ENCODE results near the gene FIBP.
"Not testable (repeated sequence)": the region's sequence is repeated elsewhere in the genome, so short reads cannot be mapped to it uniquely, and the experiment has no call there.

Gene FIBP

DNA sequence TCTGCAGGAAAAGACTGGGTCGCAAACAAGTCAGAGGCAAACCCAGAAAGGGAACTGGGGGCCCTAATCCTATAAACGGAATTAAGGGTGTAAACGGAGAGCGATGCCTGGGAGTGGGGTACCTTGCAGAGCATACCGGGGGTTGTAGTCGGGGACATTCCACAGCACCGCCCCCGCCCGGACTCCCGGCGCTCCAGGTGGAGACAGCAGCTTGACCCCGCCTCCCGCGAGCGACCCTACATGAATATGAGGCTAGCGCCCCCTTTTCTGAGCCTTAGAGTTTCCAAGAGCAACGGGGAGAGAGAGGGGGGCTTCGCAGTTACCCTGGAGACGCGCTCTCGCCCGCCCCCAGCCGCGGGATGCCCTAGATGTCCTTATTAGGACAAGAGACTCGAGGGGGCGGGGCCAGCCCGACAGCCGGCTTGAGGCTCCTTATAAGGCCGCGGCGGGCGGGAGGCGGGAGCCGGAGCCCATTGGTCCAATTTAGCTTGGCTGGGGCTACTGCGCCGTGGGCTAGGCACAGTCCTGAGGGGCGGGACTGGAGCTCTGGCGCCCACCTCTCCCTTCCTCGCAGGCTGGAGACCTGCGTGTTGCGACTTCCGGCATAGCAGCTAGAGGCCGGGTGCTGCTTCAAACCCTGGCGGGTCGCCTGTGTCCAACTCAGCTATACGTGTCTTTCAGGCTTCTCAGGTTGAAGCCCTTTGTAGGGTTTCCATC lies 29.0 kb downstream of the FIBP start:
- DNase-seq (ENCODE audit: low read depth) = peak; percentile 74

DNA sequence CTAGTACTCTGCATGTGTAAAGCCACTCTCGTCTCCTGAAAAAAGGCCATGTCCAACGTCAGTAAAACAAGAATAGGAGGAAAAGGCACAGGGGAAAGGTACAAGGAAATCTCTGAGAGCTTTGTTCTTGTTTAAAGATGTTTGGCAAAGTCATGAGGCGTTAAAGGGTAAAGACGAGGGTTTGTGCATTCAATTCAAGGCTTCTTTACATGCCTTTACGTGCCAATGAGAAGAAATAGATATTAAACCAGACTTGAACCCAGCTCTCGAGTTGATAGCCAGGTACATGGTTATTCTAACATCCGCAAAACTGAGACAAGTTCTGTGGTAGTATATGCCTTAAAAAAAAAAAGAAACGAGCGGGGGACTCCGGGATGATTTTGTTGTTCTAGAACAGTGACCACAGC lies 29.6 kb downstream of the FIBP start:
- DNase-seq (ENCODE audit: low read depth) = no peak

DNA sequence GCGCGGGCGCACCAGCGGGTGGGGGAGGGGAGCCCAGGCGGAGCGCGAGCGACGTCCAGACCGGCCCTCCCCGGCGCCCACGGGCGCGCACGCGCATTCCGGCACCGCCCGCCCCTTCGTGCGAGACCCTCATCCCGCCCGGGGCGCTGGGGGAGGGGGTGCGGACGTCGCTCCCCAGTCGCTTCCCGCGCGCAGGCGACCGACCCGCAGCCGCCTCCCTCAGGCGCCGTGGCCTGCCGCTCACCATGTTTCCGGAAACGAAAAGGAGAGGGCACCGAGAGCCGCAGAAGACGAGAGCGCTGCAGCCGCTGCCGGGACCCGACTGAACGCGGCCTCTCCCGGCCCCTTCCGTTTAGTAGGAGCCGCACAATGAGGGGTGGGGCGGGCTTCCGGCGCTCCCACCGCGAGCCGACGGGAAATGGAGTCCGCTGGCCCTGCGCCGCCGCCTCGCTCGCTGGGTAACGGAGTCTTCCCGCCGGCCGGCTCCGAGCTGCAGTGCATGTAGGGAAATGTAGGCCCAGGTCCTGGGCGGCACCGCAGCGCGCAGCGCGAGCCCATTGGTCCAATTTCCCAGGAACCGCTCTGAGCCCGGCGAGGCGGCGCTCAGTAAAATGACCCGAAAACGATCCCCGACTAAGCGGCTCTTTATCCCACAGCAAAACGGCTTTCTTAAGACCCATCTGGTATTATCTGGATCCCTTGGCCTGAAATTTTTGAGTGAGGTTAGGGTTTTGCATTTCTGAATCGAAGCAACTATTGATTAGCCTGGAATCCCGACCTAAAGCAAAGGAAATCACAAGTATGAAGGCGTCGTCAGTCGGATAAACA lies 30.2 kb downstream of the FIBP start, which contains the start of gene CFL1:
TSS of gene CFL1 (minus strand) at position 328 of the 828 bp plus-strand sequence. CDS start at position 247, 81 bp downstream.
- DNase-seq (ENCODE audit: low read depth) = peak; percentile 80

DNA sequence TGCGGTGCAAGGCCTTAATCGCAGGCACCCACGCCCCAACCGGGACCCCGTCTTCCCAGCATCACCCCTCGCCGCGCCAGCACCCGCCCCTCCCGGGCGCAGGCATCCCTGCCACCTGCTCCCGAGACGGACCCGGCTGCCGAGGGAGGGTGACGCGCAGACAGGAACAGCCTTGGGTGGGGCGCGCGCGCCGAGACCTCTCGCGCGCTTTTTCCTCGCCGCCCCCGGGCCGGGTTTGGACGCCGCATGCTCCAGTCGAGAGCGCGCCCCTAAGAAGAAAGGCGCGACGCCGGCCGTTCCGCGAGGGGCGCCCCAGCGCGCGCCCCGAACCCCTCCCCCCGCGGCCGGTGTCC lies 30.8 kb downstream of the FIBP start:
- DNase-seq (ENCODE audit: low read depth) = no peak

DNA sequence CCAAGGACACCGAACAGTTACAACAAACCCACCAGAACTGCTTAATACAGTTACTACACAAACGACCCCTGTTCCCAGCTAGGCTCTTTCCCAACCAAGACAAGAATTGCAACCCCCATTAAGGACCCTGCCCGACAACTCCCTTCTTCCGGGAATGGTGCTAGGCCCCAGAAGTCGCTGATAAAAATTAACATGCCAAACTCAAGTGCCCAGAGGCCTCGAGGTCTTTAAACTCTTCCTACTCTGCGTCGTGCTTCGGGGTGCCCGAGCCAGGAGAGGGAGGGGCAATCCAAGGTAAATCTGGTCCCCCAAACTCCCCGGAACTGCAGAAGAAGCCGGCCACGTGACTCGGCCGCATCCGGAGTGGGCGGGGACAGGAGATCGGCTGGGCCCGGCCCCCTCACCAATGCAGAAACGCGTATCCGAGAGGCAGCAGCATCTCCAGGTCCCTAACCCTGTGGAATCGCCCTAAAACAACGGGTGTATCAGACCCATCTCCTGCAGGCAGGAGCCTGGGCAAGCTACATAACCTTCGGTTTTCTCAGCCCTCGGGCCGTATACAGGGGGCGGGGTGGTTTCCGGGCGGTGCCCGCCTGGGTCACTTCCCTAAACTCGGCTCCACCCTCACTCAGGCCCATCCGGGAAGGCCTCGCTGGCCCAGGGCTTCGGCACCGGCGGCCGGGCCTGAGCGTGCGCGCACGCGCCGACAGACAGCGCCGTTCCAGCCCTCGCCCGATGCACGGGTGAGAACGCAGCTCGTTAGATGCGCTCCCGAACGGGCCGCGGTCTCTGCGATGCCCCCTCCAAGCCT lies 31.4 kb downstream of the FIBP start:
- no peak for DNase-seq (ENCODE audit: low read depth)

DNA sequence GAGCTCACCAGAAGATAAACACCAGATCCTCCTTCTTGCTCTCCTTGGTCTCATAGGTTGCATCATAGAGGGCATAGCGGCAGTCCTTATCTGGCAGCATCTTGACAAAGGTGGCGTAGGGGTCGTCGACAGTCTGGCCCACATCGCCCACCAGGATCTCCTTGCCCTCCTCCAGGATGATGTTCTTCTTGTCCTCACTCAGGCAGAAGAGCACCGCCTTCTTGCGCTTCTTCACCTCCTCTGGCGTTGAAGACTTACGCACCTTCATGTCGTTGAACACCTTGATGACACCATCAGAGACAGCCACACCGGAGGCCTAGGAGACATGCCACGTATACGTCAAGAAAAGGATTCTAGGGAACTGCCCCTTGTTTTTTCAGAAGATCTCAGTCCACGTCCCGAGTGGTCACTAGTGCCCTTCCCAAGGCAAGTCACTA lies 32.3 kb downstream of the FIBP start:
- DNase-seq (ENCODE audit: low read depth) = no peak

DNA sequence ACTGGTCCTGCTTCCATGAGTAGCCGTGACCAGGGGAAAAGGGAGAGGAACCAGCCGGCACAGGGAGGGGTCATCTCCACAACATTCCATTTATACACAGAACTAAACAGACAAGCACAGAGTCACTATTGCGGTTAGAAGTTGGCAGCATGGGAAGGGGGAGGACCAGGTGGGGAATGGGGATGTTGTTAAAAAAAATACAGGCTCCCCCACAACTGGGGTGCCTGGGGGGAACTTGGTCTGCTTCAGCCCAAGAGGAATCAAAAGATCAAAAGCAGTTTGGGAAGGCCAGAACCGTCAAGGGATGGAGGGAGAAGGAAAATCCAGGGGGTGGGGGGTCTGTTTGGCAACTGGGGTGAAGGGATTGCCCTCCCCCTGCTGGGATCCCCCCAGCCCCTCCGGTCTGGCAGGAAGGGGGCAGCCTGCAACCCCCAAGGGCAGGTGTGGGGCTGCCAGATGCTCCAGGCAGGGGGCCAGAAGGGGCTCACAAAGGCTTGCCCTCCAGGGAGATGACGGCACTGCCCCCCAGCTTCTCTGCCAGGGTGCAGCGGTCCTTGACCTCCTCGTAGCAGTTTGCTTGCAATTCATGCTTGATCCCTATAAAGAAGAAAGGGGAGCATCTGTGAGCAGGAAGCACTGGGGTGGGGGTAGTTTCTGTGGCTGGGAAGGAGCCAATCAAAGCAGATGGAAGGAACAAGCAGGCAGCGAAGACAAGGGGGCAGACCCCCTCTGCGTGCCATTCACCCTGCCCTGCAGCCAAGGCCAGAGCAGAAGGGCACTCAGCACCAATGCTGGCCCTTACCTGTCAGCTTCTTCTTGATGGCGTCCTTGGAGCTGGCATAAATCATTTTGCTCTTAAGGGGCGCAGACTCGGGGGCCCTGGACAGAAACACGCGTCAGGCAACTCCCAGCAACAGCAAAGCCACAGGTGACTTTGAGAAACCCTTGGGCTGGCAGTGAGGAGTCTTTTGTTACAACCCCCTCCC lies 33.1 kb downstream of the FIBP start:
- DNase-seq (ENCODE audit: low read depth) = no peak

DNA sequence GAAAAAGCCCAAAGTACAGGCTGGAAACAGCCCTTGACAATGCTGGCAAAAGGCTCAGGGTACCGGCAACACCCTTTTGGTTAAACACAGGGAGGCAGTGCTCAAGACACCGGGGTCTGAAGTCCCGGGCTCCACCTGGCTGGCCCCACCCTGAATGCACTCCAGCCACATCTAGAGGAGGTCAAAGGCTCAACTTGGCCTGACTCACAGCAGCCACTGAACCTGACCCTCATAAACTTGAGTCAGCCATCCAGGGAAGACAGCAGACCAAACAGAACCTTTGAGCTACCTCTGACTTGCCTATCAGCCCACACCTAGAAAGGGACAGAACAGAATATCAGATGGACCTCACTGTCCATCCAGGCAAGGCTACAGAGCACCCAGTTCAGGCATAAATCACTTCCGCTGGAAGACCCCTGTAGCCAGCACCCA lies 34.1 kb downstream of the FIBP start:
- DNase-seq (ENCODE audit: low read depth) = no peak

DNA sequence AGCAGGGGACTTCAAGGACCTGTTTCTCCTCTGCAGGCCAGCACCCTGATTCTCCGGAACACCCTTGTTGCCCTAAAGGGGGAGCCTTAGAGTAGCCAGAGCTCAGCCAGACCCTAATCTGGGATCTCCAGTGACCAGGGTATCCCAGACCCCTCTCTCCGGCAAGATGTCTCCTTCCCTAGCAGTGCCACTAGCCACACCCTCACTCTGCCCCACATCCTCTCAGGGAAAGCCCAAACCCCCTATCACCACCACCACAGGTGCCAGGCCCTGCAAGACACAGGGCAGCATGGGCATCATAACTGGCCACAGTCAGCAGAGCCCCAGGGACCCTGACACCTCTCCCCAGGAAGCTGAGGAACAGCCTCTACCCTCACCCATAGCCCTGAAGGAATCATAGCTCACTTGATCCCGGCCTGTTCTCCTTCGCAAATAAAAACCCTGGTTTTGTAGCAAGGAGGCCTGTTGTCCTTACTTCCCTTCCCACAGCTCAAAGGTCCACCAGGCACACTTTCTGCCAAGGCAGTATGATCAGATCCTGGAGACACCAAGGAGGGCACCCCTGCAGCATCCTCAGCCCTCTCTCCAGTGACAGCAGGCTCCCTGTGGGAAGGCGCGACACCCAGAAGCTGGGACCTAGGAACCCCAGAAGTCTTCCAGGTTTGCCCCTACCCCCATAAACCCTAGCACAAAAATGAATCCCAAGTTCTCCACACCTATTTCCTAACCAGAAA lies 34.9 kb downstream of the FIBP start:
- no peak for DNase-seq (ENCODE audit: low read depth)

DNA sequence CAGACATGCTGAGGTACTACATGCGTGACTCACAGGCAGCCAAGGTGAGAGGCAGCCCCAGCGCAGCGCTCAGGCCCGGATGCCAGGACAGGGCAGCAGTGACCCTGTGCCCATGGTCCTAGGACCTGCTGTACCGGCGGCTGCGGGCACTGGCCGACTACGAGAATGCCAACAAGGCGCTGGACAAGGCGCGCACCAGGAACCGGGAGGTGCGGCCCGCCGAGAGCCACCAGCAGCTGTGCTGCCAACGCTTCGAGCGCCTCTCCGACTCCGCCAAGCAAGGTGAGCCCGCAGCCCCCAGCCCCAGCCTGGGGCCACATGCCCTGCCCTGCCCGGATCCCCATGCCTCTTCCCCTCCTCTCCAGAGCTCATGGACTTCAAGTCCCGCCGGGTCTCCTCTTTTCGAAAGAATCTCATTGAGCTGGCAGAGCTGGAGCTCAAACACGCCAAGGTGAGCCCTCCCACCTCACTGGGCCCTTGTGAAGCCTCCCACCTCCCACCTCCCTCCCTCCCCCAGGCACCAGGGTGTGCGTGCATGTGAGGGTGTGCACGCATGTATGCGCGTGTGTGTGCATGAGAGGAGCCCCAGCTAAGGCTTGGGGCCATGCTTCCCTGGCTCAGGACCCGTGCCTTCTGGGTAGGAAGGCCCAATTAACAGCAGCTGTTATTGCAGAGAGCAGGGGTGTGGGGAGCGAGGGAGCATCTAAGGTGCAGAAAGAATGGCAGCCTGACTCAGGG lies 35.6 kb downstream of the FIBP start:
- DNase-seq (ENCODE audit: low read depth) = no peak

DNA sequence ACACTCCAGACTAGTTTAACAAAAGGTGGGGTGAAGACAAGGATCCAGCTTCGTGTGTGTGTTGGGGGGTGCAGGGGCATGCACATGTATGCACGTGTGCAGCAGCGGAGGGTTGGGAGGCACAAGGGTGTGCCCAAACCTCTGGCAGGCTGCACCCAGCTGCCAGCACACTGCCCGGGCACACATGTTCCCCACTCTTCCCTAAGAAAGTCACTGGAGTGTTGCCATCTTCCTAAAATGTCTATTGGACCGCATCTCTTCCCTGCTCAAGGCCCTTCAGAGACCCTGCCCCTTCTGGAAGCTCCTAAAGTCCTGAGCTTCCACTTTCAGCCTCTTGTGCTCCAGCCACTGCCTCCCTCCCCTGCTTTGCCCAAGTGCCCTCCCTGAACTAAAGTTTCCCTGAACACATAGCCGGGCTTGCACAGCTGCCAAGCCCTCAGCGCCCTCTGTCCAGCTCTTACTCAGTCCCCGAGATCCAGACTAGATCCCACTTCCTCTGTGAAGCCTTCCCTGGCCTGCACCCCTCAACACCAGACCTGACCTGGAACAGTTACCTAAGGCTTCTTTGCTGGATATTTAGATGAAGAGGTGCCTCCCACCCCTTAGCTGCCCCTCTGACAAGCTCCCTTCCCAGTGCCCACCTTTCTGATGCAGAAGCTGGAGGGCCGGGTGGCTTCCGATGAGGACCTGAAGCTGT lies 36.3 kb downstream of the FIBP start:
- no peak for DNase-seq (ENCODE audit: low read depth)

DNA sequence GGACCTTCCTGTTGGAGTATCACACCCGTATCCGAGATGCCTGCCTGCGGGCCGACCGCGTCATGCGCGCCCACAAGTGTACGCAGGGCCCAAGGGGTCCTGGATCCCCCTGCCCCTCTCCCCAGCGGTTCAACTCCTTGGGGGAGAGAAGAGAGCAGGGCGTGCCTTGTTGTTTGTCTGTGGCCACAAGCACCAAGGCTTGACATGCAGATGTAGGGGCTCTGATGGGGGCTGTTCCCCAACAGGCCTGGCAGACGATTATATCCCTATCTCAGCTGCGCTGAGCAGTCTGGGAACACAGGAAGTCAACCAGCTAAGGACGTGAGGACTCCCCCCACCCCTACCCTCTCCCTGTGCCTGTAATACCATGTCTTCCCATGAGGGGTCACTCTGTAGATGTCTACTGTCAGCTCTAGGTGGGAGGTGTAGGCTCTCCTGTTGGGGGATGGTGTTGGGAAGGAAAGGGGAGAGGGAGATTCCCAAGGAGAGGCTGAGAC lies 37.1 kb downstream of the FIBP start:
- no peak for DNase-seq (ENCODE audit: low read depth)

DNA sequence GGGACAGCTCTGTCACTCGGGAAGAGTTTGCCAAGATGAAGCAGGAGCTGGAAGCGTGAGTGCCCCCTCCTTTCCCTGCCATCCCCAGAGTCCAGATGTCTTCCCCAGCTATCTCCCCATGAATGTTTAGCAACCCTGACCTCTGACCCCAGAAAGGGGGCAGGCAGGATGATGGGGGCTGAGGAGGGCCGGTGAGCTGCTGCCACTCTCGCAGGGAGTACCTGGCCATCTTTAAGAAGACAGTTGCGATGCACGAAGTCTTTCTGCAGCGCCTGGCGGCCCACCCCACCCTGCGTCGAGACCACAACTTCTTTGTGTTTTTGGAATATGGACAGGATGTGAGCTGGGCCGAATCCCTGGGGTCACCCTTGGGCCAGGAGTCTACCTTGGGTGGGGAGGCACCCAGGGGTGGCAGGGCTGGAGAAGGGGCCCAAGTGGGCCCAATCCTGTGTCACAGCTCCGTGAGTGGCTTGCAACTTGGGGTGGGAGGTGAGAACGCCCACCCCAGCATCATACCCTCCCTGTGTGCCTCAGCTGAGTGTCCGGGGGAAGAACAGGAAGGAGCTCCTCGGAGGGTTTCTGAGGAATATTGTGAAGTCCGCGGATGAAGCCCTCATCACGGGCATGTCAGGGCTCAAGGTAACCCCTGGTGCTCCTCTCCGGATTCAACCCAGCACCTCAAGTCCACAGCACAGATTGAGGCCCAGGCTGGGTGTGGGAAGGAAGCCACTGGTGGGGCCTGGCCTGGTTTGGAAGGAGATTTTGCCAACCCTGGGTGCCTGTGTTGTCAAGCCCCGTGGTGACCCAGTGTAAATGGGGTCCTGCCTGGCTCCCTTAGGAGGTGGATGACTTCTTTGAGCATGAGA lies 37.8 kb downstream of the FIBP start:
- no peak for DNase-seq (ENCODE audit: low read depth)

DNA sequence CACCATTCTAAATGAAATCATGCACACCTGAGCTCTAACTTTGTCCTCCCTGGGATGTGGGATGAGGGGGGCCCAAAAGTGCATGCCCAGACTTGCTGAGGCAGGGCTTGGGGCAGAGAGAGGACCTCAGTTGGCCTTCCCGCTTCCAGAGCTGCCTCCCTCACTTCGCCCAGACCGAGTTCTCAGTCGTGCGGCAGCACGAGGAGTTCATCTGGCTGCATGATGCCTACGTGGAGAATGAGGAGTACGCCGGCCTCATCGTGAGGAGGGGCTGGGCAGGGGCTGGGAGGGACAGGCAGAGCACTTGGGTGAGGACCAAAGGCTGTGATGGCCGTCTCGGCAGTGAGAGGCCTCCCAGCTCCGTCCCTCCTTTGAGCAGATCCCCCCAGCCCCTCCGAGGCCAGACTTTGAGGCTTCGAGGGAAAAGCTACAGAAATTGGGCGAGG lies 38.5 kb downstream of the FIBP start:
- no peak for DNase-seq (ENCODE audit: low read depth)

DNA sequence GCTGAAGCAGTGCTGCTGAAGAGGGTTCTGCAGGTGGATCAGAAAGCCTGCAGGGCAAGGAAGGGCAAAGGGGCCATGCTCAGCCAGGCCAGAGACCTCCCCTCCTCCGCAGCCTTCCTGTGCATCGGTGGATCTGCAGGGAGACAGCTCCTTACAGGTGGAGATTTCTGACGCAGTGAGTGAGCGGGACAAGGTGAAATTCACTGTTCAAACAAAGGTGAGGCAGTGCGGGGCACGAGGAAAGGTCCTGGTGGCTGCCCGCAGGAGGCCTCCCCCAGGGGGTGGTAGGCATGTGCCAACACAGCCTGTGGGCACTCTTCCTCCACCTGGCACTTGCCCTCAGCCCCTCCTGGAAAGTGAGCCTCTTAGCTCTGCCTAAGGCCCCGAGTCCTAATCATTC lies 38.9 kb downstream of the FIBP start:
- no peak for DNase-seq (ENCODE audit: low read depth)

DNA sequence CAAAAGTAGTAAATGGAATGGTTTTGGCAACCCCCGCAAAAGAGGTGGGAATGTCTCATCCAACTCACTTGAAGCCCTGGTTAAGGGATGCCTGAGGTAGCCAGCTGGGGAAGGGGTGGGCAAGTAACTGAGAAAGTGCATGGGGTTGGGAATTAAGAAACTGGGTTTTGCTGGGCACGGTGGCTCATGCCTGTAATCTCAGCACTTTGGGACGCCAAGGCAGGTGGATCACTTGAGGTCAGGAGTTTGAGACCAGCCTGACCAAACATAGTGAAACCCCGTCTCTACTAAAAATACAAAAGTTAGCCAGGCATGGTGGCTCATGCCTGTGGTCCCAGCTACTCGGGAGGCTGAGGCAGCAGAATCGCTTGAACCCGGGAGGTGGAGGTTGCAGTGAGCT lies 39.6 kb downstream of the FIBP start:
- DNase-seq (ENCODE audit: low read depth) = not testable (repeated sequence)

DNA sequence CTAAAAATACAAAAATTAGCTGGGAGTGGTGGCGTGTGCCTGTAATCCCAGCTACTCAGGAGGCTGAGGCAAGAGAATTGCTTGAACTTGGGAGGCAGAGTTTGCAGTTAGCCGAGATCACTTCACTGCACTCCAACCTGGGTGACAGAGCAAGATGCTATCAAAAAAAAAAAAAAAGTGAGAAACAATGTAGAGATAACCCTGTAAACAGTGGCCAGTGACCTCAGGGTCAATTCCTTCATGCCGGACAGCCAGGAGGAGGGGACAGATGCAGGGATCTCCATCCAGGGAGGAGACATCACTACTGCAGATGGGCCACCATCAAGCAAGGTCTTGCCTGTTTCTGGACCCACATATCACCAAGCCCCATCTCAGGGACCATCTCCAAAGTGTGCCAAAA lies 40.5 kb downstream of the FIBP start:
- DNase-seq (ENCODE audit: low read depth) = no peak

All from HS-5 (cell line).